ENCODE measurements around the gene TBC1D14.
A peak's percentile ranks its signal among the peaks of the same experiment; 100 is the strongest.

Gene TBC1D14

GRCh38 chr4:6939761-6940743 is 30.4 kb downstream of the TBC1D14 start:
- Mint-ChIP-seq H3K4me3 (no peak overlapping the region), H3K36me3 (ENCODE audit: low read depth) (peaks cover 8% of the 10 kb centered on the region), H3K27ac (peak overlapping the region; percentile 76), H3K4me1 (peaks cover 67% of the 10 kb centered on the region), H3K27me3 (no peaks in the 10 kb centered on the region), H3K9me3 (no peaks in the 10 kb centered on the region)
- DNase-seq (no peak), ATAC-seq (peak; percentile 13)

- Mint-ChIP-seq H3K27ac (peak overlapping the region; percentile 76), H3K9me3 (no peaks in the 10 kb centered on the region)
Observed at GRCh38 chr4:6940744-6941137, 31.1 kb downstream of the TBC1D14 start.

GRCh38 chr4:6941796-6942195 is 32.2 kb downstream of the TBC1D14 start:
- no peaks in the 10 kb centered on the region for H3K27me3 Mint-ChIP-seq
- peaks cover 60% of the 10 kb centered on the region for H3K4me1 Mint-ChIP-seq
- H3K9me3 Mint-ChIP-seq = no peaks in the 10 kb centered on the region
- H3K27ac Mint-ChIP-seq = peak overlapping the region; percentile 61
- DNase-seq (no peak), ATAC-seq (no peak)
- H3K36me3 Mint-ChIP-seq (ENCODE audit: low read depth) = peaks cover 3% of the 10 kb centered on the region
- peak overlapping the region; percentile 35 for H3K4me3 Mint-ChIP-seq

More at GRCh38 chr4:6940744-6941137, 31.1 kb downstream of the TBC1D14 start:
- DNase-seq (no peak), ATAC-seq (no peak)
- H3K27me3 Mint-ChIP-seq = no peaks in the 10 kb centered on the region
- peaks cover 66% of the 10 kb centered on the region for H3K4me1 Mint-ChIP-seq
- peaks cover 8% of the 10 kb centered on the region for H3K36me3 Mint-ChIP-seq (ENCODE audit: low read depth)
- H3K4me3 Mint-ChIP-seq = no peak overlapping the region

- Mint-ChIP-seq H3K27ac (peak overlapping the region; percentile 61), H3K36me3 (ENCODE audit: low read depth) (peaks cover 3% of the 10 kb centered on the region), H3K9me3 (no peaks in the 10 kb centered on the region), H3K4me3 (peak overlapping the region; percentile 35), H3K27me3 (no peaks in the 10 kb centered on the region), H3K4me1 (peaks cover 57% of the 10 kb centered on the region)
- no peak for DNase-seq
- peak; percentile 59 for ATAC-seq
Observed at GRCh38 chr4:6942238-6942800, 32.7 kb downstream of the TBC1D14 start.

GRCh38 chr4:6943012-6943884 is 33.6 kb downstream of the TBC1D14 start:
- H3K36me3 Mint-ChIP-seq (ENCODE audit: low read depth) = peaks cover 3% of the 10 kb centered on the region
- peaks cover 55% of the 10 kb centered on the region for H3K4me1 Mint-ChIP-seq
- ATAC-seq = no peak
- H3K27ac Mint-ChIP-seq = peak overlapping the region; percentile 61
- H3K4me3 Mint-ChIP-seq = peak overlapping the region; percentile 49
- no peaks in the 10 kb centered on the region for H3K9me3 Mint-ChIP-seq
- no peak for DNase-seq
- no peaks in the 10 kb centered on the region for H3K27me3 Mint-ChIP-seq

- no peak for DNase-seq
- Mint-ChIP-seq H3K27ac (no peak overlapping the region), H3K9me3 (no peaks in the 10 kb centered on the region), H3K4me3 (no peak overlapping the region), H3K27me3 (no peaks in the 10 kb centered on the region), H3K4me1 (peaks cover 49% of the 10 kb centered on the region), H3K36me3 (ENCODE audit: low read depth) (peaks cover 3% of the 10 kb centered on the region)
- no peak for ATAC-seq
Observed at GRCh38 chr4:6943885-6944225, 34.2 kb downstream of the TBC1D14 start.

GRCh38 chr4:6944301-6945051 is 34.9 kb downstream of the TBC1D14 start:
- peaks cover 3% of the 10 kb centered on the region for H3K36me3 Mint-ChIP-seq (ENCODE audit: low read depth)
- no peak overlapping the region for H3K27ac Mint-ChIP-seq
- no peaks in the 10 kb centered on the region for H3K27me3 Mint-ChIP-seq
- DNase-seq = no peak
- no peak for ATAC-seq
- no peak overlapping the region for H3K4me3 Mint-ChIP-seq
- H3K9me3 Mint-ChIP-seq = no peaks in the 10 kb centered on the region
- peaks cover 43% of the 10 kb centered on the region for H3K4me1 Mint-ChIP-seq

- Mint-ChIP-seq H3K4me1 (peaks cover 39% of the 10 kb centered on the region), H3K9me3 (no peaks in the 10 kb centered on the region), H3K4me3 (no peak overlapping the region), H3K27me3 (no peaks in the 10 kb centered on the region), H3K27ac (no peak overlapping the region), H3K36me3 (ENCODE audit: low read depth) (peaks cover 5% of the 10 kb centered on the region)
- DNase-seq = no peak
- ATAC-seq = no peak
Observed at GRCh38 chr4:6945052-6945409, 35.4 kb downstream of the TBC1D14 start.

- H3K4me3 Mint-ChIP-seq = no peak overlapping the region
- H3K9me3 Mint-ChIP-seq = no peaks in the 10 kb centered on the region
- ATAC-seq (no peak), DNase-seq (no peak)
- no peaks in the 10 kb centered on the region for H3K27me3 Mint-ChIP-seq
- peaks cover 36% of the 10 kb centered on the region for H3K4me1 Mint-ChIP-seq
- peaks cover 3% of the 10 kb centered on the region for H3K36me3 Mint-ChIP-seq (ENCODE audit: low read depth)
- no peak overlapping the region for H3K27ac Mint-ChIP-seq
Observed at GRCh38 chr4:6946497-6946896, 36.9 kb downstream of the TBC1D14 start.

GRCh38 chr4:6948134-6948460 is 38.5 kb downstream of the TBC1D14 start:
- H3K9me3 Mint-ChIP-seq = no peaks in the 10 kb centered on the region
- H3K4me1 Mint-ChIP-seq = peaks cover 31% of the 10 kb centered on the region
- no peak overlapping the region for H3K4me3 Mint-ChIP-seq
- H3K27ac Mint-ChIP-seq = no peak overlapping the region
- no peak for DNase-seq
- H3K36me3 Mint-ChIP-seq (ENCODE audit: low read depth) = peaks cover 3% of the 10 kb centered on the region
- ATAC-seq = no peak
- H3K27me3 Mint-ChIP-seq = no peaks in the 10 kb centered on the region

- ATAC-seq (no peak), DNase-seq (no peak)
- Mint-ChIP-seq H3K27ac (no peak overlapping the region), H3K36me3 (ENCODE audit: low read depth) (peaks cover 2% of the 10 kb centered on the region), H3K4me1 (peaks cover 48% of the 10 kb centered on the region), H3K27me3 (no peaks in the 10 kb centered on the region), H3K9me3 (no peaks in the 10 kb centered on the region), H3K4me3 (no peak overlapping the region)
Observed at GRCh38 chr4:6951880-6952381, 42.3 kb downstream of the TBC1D14 start.

GRCh38 chr4:6953751-6954380 is 44.2 kb downstream of the TBC1D14 start:
- Mint-ChIP-seq H3K9me3 (no peaks in the 10 kb centered on the region), H3K27me3 (no peaks in the 10 kb centered on the region), H3K4me3 (no peak overlapping the region), H3K4me1 (peaks cover 47% of the 10 kb centered on the region), H3K27ac (no peak overlapping the region), H3K36me3 (ENCODE audit: low read depth) (peaks cover 2% of the 10 kb centered on the region)
- ATAC-seq (no peak), DNase-seq (no peak)

GRCh38 chr4:6955261-6955911 is 45.8 kb downstream of the TBC1D14 start:
- DNase-seq = no peak
- Mint-ChIP-seq H3K9me3 (no peaks in the 10 kb centered on the region), H3K27ac (no peak overlapping the region), H3K36me3 (ENCODE audit: low read depth) (no peaks in the 10 kb centered on the region), H3K27me3 (no peaks in the 10 kb centered on the region), H3K4me1 (peaks cover 44% of the 10 kb centered on the region), H3K4me3 (no peak overlapping the region)
- ATAC-seq = no peak

Measured in activated naive CD8-positive, alpha-beta T cell treated with anti-CD3 and anti-CD28 coated beads, Interleukin-2, amount 50 U/mL, for 24 hours (primary cell).